HG02973 (cell line): Measurements from ENCODE around the gene RPS17.
A peak's percentile ranks its signal among the peaks of the same experiment; 100 is the strongest.
"Not testable (repeated sequence)": the region's sequence is repeated elsewhere in the genome, so short reads cannot be mapped to it uniquely, and the experiment has no call there.

Experiments used
- ATAC-seq: cut with Tn5 transposase; IDR thresholded peaks from one replicate; pipeline ENCODE4 v1.9.1; 2021; ENCODE audit warnings: moderate library complexity; ENCODE audit not compliant: unreplicated experiment

The RPS17 gene

GRCh38 chr15:82548700-82549099, 8.4 kb upstream of the RPS17 start:
- no peak for ATAC-seq

- no peak for ATAC-seq
Observed at GRCh38 chr15:82545478-82545877, 5.2 kb upstream of the RPS17 start.

GRCh38 chr15:82545002-82545401, 4.7 kb upstream of the RPS17 start:
- ATAC-seq: no peak

GRCh38 chr15:82544431-82544830, 4.2 kb upstream of the RPS17 start:
- no peak for ATAC-seq

- no peak for ATAC-seq
Observed at GRCh38 chr15:82543160-82543559, 2.9 kb upstream of the RPS17 start.

- no peak for ATAC-seq
Observed at GRCh38 chr15:82540984-82541431, 751 bp upstream of the RPS17 start.

- ATAC-seq: peak; percentile 0
Observed at GRCh38 chr15:82539691-82540054, 584 bp downstream of the RPS17 start.

GRCh38 chr15:82538961-82539690, 1.1 kb downstream of the RPS17 start:
- ATAC-seq: no peak

- ATAC-seq: no peak
Observed at GRCh38 chr15:82537351-82537908, 2.8 kb downstream of the RPS17 start.

- ATAC-seq: no peak
Observed at GRCh38 chr15:82536409-82537350, 3.6 kb downstream of the RPS17 start.

GRCh38 chr15:82535566-82536408, 4.5 kb downstream of the RPS17 start:
- no peak for ATAC-seq

- ATAC-seq: not testable (repeated sequence)
Observed at GRCh38 chr15:82535151-82535550, 5.1 kb downstream of the RPS17 start.

GRCh38 chr15:82534457-82534861, 5.8 kb downstream of the RPS17 start:
- ATAC-seq: not testable (repeated sequence)

GRCh38 chr15:82533801-82534200, 6.5 kb downstream of the RPS17 start:
- ATAC-seq: no peak

- no peak for ATAC-seq
Observed at GRCh38 chr15:82532991-82533481, 7.2 kb downstream of the RPS17 start.

GRCh38 chr15:82532383-82532990, 7.8 kb downstream of the RPS17 start:
- no peak for ATAC-seq

- ATAC-seq: no peak
Observed at GRCh38 chr15:82531496-82532382, 8.5 kb downstream of the RPS17 start.

GRCh38 chr15:82530606-82531379, 9.5 kb downstream of the RPS17 start:
- ATAC-seq: peak; percentile 84
